Fibroblast of lung (primary cell): ENCODE results near the gene UNCX.

Source experiments
- EZH2 ChIP-seq: IDR thresholded peaks from 2 replicates; pipeline ENCODE4 v1.5.1; 2012; ENCODE audit warnings: low read length, control low read depth, mild to moderate bottlenecking; ENCODE audit errors: missing control alignments
- TF ChIP-seq, protein P1 (sequence below), 2 donors: IDR thresholded peaks in 1 of 2; conservative IDR thresholded peaks in 1 of 2; 1 replicate in 1 of 2; 2 replicates in 1 of 2; pipeline ENCODE4 v1.5.1; 2011 to 2012; ENCODE audit warnings: low read length in 2 of 2, control low read depth in 1 of 2, inconsistent platforms in 1 of 2, low read depth in 1 of 2, mild to moderate bottlenecking in 1 of 2

DNA sequence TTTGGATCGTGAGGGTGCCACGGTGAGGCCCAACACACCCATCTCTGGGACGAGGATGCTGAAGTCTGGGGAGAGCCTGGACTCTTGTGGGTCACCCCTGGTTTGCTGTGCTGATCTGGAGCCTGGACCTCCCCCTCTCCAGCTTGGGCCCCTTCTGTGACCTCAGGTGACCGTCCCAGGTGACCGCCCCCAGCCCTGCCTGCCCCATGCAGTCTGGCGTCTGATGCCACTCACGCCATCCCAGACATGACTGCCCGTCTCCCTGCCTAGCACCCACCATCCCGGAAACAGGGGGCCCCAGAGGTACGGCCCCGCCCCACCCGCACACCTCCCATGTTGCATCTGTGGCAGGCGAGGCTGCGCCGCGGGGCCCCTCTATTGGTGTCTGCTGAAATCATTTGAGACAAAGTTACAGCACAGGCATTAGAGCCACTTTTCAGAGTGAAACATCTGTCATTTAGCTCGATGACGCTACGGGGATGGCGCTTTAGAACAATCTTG is 21.1 kb downstream of the UNCX start:
- TF ChIP-seq, protein P1, sequence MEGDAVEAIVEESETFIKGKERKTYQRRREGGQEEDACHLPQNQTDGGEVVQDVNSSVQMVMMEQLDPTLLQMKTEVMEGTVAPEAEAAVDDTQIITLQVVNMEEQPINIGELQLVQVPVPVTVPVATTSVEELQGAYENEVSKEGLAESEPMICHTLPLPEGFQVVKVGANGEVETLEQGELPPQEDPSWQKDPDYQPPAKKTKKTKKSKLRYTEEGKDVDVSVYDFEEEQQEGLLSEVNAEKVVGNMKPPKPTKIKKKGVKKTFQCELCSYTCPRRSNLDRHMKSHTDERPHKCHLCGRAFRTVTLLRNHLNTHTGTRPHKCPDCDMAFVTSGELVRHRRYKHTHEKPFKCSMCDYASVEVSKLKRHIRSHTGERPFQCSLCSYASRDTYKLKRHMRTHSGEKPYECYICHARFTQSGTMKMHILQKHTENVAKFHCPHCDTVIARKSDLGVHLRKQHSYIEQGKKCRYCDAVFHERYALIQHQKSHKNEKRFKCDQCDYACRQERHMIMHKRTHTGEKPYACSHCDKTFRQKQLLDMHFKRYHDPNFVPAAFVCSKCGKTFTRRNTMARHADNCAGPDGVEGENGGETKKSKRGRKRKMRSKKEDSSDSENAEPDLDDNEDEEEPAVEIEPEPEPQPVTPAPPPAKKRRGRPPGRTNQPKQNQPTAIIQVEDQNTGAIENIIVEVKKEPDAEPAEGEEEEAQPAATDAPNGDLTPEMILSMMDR (conservative IDR thresholded peaks at IDR 0.05 in 1 of 2, IDR thresholded peaks at IDR 0.05 in 1 of 2; ENCODE audit: low read depth in 1 of 2, low read length in 2 of 2): no peak
- TF ChIP-seq EZH2: no peak
